ENCODE results near the gene VAC14.

DNA sequence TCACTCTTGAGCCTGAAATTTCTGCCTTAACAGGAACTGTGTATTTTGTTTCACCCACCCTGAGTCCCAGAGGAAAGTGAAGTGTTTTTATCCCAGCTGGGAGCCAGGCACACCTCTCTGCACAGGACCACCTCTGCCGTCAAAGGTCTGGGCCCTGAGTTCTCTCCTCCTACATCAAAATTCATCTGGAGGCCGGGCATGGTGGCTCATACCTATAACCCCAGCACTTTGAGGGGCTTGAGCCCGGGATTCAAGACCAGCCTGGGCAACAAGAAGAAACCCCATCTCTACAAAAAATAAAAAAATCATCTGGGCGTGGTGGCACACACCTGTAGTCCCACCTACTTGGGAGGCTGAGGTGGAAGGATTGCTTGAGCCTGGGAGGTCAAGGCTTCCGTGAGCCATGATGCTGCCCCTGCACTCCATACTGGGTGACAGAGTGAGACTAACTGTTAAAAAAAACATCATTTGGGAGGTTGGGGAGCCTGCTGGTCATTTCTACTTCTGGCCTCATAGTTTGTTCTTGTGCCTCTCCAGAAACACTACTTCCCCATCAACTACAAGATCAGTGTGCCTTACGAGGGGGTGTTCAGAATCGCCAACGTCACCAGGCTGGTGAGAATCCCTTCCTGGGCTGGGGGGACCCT lies 144.8 kb downstream of the VAC14 start:
- TF ChIP-seq GATA3 (IDR thresholded peaks at IDR 0.05; ENCODE audit: borderline replicate concordance) (no peak), POLR2A (IDR thresholded peaks at IDR 0.05; ENCODE audit: low read length) (no peak), REST (IDR thresholded peaks at IDR 0.05) (no peak), RCOR1 (IDR thresholded peaks at IDR 0.05; ENCODE audit: low read depth, low read length) (no peak), POLR2AphosphoS2 (conservative IDR thresholded peaks at IDR 0.05; ENCODE audit: low read length) (no peak), RFX5 (IDR thresholded peaks at IDR 0.05) (no peak), RAD21 (conservative IDR thresholded peaks at IDR 0.05 in 1 of 2, IDR thresholded peaks at IDR 0.05 in 1 of 2) (no peak), SMC3 (IDR thresholded peaks at IDR 0.05) (no peak), MAFK (IDR thresholded peaks at IDR 0.05; ENCODE audit: partially characterized antibody) (no peak), MYC (IDR thresholded peaks at IDR 0.05; ENCODE audit: borderline replicate concordance, low read length) (no peak), NR3C1 (IDR thresholded peaks at IDR 0.05) (no peak), HOXB13 (CRISPR knock-in tag; IDR thresholded peaks at IDR 0.05; ENCODE audit: low read depth) (no peak)
- TF ChIP-seq, protein P1, sequence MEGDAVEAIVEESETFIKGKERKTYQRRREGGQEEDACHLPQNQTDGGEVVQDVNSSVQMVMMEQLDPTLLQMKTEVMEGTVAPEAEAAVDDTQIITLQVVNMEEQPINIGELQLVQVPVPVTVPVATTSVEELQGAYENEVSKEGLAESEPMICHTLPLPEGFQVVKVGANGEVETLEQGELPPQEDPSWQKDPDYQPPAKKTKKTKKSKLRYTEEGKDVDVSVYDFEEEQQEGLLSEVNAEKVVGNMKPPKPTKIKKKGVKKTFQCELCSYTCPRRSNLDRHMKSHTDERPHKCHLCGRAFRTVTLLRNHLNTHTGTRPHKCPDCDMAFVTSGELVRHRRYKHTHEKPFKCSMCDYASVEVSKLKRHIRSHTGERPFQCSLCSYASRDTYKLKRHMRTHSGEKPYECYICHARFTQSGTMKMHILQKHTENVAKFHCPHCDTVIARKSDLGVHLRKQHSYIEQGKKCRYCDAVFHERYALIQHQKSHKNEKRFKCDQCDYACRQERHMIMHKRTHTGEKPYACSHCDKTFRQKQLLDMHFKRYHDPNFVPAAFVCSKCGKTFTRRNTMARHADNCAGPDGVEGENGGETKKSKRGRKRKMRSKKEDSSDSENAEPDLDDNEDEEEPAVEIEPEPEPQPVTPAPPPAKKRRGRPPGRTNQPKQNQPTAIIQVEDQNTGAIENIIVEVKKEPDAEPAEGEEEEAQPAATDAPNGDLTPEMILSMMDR (IDR thresholded peaks at IDR 0.05), result no peak
- TF ChIP-seq, protein P2, sequence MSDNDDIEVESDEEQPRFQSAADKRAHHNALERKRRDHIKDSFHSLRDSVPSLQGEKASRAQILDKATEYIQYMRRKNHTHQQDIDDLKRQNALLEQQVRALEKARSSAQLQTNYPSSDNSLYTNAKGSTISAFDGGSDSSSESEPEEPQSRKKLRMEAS (IDR thresholded peaks at IDR 0.05), result no peak

Measured in A549 (cell line).